ENCODE results near the gene IFNK.
"Not testable (repeated sequence)": the region's sequence is repeated elsewhere in the genome, so short reads cannot be mapped to it uniquely, and the experiment has no call there.

Gene IFNK

GRCh38 chr9:27524236-27524635, at the start of gene IFNK:
TSS of gene IFNK (plus strand) at chr9:27524290. CDS start at chr9:27524337, 47 bp downstream.
- no peak for DNase-seq (ENCODE audit: low spot score)

GRCh38 chr9:27474305-27474704, 49.8 kb upstream of the IFNK start:
- no peak for DNase-seq (ENCODE audit: low spot score)

GRCh38 chr9:27475057-27475595, 49.0 kb upstream of the IFNK start:
- no peak for DNase-seq (ENCODE audit: low spot score)

- DNase-seq (ENCODE audit: low spot score) = no peak
Measured at GRCh38 chr9:27476870-27477515, 47.1 kb upstream of the IFNK start.

GRCh38 chr9:27478322-27478721, 45.8 kb upstream of the IFNK start:
- DNase-seq (ENCODE audit: low spot score) = no peak

- no peak for DNase-seq (ENCODE audit: low spot score)
Measured at GRCh38 chr9:27482709-27483108, 41.4 kb upstream of the IFNK start.

GRCh38 chr9:27483576-27483975, 40.5 kb upstream of the IFNK start:
- no peak for DNase-seq (ENCODE audit: low spot score)

GRCh38 chr9:27485158-27485557, 38.9 kb upstream of the IFNK start:
- DNase-seq (ENCODE audit: low spot score) = no peak

- no peak for DNase-seq (ENCODE audit: low spot score)
Measured at GRCh38 chr9:27487128-27487640, 36.9 kb upstream of the IFNK start.

GRCh38 chr9:27487927-27488326, 36.2 kb upstream of the IFNK start:
- no peak for DNase-seq (ENCODE audit: low spot score)

GRCh38 chr9:27489087-27489876, 34.8 kb upstream of the IFNK start:
- no peak for DNase-seq (ENCODE audit: low spot score)

- DNase-seq (ENCODE audit: low spot score) = no peak
Measured at GRCh38 chr9:27491154-27491553, 32.9 kb upstream of the IFNK start.

- DNase-seq (ENCODE audit: low spot score) = no peak
Measured at GRCh38 chr9:27495480-27496134, 28.5 kb upstream of the IFNK start.

GRCh38 chr9:27496135-27496504, 28.0 kb upstream of the IFNK start:
- no peak for DNase-seq (ENCODE audit: low spot score)

- peak; percentile 83 for DNase-seq (ENCODE audit: low spot score)
Measured at GRCh38 chr9:27497883-27498417, 26.1 kb upstream of the IFNK start.

- DNase-seq (ENCODE audit: low spot score) = no peak
Measured at GRCh38 chr9:27499451-27499850, 24.6 kb upstream of the IFNK start.

- DNase-seq (ENCODE audit: low spot score) = not testable (repeated sequence)
Measured at GRCh38 chr9:27500902-27501301, 23.2 kb upstream of the IFNK start.

- no peak for DNase-seq (ENCODE audit: low spot score)
Measured at GRCh38 chr9:27503623-27504022, 20.5 kb upstream of the IFNK start.

- DNase-seq (ENCODE audit: low spot score) = no peak
Measured at GRCh38 chr9:27504259-27504658, 19.8 kb upstream of the IFNK start.

GRCh38 chr9:27505744-27506161, 18.3 kb upstream of the IFNK start:
- no peak for DNase-seq (ENCODE audit: low spot score)

GRCh38 chr9:27506981-27507380, 17.1 kb upstream of the IFNK start:
- DNase-seq (ENCODE audit: low spot score) = no peak

GRCh38 chr9:27510780-27511179, 13.3 kb upstream of the IFNK start:
- no peak for DNase-seq (ENCODE audit: low spot score)
